DMS114 treated with DMSO at 0.1 percent for 48 hours (cell line): ENCODE measurements around the gene SIX1.

Source experiments
- DNase-seq: peaks from one replicate; lab custom pipeline; 2025; ENCODE audit not compliant: unreplicated experiment; lab: John Stamatoyannopoulos, UW

SIX1 gene

DNA sequence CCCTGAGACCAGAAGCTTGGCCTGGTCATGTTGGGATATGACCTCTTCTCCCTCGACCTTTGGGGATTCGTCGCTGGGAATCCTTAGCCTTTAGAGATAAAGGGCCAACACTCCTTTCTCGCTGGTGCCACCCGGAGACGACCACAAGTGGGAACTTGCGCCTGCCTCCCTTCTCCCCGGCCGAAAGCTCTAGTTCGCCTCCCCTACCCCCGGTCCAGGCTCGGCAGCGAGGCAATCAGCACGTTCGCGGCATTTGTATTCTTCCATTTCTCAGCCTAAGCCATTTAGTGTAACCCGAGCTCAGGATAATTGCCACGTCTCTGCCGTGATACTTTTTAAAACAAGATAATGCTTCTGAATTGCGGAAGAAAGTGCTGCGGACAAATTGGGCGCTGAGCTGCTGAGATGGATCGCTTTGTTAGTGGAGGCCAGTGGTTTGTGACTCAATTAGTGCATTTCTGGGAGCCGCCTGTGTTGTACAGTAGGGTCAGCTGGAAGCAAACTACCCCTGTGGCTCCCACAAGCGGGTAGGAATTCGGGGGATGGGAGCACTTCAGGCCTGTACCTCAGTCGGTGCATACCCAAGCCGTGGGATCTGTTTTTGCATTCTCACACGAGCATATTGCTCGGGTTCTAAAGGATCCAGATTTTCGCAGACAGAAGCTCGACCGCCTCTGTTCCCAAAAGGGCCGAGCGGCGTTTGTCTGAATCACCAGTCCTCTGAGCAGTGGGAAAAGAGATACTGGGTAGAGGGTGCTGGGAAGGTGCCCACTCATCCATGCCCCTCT lies 6.8 kb upstream of the SIX1 start:
- DNase-seq, result no peak

DNA sequence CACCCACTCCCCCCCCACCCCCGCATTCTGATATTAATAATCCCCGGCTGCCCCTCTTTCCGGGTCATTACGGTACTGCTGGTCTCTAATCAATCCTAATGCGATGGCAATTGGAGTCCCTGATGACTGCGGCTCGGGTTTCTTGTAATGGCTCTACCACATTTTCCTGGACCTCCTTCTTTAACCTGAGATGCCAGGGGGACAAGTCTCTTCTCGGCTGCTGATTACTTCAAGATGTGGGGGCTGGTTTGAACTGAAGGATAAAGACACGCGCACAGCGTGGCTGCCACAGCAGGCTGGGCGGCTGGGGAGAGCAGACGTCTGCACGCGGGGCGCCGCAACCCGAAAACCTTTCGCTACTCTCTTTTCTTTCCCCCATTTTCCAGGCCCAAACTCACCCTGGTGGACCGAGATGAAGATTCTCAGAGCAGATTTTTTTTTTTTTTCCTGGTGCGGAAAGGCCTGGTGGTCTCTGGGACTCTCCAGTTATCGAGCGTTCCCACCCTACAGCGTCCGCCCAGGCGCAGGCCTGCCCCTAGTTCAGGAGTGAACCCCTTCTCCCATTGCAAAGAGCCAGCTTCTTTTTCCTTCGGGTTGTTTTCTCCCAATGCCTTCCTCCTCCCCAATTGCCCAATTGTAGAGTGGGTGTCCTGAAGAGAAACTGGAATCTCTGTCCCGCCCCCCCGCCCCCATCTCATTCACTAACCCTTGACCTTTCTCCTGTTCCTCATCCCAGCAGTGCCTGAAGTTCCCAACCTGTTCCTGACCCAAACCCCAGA lies 6.0 kb upstream of the SIX1 start:
- DNase-seq, result no peak

DNA sequence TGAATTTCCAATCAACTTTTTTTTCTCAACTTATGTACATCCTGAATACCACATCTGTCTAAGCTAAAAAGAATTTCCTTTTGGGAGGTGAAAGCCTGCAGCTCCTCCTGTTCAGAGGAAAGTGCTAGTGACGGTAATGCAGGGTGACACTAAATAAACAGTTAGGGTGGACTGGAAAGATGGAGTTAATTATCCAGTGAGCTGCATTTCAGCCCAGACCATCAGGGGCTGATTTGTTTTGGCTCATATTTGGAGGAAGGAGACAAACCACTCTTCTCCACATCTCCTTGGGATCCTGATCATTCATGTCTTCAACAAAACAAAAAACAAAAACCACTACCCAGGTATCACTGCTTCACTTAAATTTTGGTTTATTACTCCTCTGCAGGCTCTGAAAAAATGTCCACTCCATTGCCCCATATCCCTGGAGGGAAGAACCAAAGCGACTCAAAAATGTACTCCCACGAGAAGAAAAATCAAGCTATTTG lies 5.1 kb upstream of the SIX1 start:
- no peak for DNase-seq

DNA sequence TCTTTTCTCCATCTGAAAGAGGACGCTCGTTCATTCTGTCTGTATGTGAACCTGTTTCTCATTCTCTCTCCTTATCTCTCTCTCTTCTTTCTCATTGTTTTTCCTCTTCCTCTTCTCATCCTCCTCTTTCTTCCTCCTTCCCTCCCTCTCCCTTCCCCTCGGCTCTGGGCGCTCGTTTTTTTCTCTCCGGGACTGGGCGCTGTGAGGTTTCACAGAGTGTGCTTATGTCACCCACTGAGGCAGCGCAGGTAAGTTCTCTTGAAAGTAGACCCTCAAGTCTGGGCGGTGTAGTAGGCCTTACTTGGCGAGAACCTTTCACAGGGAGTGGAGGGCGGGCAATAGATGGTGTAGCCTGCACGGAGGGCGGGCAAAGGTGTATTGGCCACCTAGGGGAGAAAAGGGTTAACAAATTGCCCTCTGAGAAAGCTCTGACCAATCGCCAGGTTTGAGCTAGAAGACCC lies 4.5 kb upstream of the SIX1 start:
- DNase-seq, result no peak

DNA sequence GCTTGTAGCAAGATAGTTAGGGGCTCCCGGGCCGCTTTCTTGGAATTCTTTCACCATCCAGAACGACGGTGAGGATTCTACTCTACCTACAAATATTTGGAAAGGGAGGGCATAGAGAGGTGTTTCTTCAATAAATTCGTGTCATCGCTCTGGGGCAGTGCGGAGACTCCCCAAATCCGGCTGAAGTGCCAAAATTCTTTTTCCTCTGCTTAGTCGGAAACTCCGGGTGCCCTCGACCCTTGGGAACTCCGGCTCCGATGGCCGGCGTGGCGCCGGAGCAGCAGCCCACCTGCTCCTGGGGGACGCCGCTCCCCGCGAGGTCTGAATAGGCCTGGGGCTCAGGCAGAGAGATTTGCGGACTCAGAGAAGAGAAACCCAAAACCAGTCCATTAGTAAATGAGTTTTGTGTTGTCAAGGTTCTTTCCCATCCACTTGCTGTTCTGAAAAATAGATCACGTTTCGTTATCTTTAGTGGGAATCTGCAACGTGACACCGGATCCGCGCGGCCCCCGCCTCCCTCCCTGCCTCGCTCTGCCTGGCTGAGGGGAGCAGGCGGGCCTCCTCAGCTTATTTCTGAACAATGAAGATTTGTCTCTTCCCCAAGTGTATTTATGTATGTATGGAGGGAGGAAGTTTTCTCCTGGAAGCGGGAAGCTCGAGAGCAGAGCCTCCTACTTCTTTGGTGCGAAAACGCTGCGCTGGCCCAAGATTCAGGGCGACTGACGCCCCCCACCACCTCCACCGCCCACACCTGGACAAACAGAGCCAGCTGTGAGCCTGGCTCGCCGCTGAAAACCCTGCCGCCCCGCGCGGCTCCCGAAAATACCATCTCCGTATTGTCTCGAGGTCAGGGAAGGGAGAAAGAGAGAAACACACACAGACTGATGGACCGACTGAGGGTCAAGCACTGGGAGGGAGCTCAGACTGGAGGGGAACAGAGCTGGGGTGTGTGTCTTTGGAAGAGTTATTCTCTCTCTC lies 3.7 kb upstream of the SIX1 start:
- DNase-seq, result no peak

DNA sequence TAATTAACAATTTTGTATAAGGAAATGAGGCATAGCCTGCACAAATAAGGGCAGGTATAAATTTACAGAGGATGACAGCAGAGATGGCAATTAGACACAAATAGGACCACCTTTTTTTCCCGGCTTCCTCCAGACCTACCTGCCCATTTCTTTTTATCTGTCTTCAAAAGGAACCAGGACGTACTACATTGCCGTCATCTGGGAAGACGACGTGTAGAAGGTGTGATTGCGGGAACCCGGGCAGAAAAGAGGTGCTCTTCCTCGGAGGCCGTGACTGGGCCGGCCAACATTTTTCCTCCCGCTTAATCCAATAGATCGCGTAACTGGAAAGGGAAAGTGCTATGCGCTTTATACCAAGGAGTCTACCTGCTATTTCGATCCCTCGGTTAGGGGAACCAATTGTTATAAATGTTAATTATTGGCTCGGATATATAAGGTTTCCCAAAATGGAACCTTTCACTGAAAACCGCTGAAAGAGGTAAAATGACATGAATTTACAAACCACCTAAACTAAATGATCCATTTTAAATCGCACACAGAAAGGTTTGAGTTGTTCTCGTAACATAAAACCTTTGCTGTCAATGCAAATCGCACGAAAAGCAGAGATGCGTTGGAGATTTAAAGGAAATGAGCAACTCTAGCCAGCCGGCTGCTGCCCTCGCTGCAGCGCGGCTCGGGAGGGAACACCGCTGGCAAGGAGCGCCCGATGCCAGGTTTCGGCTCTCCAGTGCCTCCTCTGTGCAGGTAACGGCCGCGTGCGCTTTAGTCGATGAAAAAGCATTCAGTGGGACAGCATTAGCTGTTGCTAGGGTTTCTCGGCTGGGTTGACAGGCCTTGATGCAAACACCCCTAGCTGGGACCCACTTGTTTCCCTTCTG lies 2.8 kb upstream of the SIX1 start:
- no peak for DNase-seq

DNA sequence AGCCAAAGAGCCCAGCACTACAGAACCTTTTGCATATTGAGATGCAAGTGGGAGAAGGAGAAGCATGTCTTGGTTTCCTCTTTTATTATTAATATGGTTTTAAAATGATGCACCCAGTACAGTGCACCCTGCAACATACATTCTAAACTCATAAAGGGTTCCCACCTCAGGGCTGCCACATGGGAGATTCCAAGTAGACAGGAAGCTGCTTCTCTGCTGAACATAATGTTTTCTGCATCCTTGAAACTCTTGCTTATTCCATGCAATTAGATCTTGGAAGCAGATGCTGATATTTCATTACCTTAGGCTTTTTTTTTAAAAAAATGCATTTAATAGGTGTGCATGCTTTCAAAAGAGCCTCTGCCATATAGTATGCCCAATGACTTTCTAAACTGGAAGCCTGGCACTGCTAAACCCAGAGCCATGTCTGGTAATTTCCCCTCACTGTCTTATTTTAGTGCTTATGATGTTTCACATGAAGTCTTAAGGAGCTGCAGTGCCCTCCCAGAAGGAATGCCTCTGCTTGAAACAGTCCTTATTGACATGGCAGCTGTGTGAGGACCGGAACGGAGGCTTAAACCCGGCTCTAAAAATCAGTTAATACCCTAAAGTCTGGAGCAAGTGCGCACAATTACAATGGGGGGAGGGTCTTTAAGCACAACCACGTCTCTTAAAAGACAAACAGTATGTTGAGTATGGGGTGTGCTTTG lies 2.0 kb upstream of the SIX1 start:
- DNase-seq, result no peak

DNA sequence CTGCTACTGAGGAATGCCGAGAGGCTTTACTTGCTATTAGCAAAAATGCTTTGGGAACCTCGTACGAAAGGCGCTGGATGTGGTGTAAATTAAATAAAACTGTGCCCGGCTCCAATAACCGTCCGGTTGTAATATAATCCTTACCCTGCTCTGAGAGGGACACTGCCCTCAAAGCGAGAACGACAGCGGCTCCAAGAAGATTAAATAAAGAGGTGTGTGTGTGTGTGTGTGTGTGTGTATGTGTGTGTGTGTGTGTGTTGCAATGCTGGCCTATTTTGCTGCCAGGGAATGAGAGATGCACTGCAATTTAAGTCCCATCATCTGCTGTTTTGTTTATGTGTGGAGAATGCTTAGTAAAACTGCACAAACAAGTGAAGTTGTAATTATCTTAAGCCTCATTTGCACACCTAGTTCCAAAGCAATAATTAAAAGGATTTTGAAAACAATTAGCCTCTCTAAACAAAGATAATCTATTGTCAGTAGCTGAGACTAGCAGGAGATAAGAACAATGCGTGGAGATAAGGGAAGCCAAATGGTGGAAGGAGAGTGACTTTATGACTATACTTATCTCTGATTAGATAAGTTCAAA lies 1.2 kb upstream of the SIX1 start:
- no peak for DNase-seq

DNA sequence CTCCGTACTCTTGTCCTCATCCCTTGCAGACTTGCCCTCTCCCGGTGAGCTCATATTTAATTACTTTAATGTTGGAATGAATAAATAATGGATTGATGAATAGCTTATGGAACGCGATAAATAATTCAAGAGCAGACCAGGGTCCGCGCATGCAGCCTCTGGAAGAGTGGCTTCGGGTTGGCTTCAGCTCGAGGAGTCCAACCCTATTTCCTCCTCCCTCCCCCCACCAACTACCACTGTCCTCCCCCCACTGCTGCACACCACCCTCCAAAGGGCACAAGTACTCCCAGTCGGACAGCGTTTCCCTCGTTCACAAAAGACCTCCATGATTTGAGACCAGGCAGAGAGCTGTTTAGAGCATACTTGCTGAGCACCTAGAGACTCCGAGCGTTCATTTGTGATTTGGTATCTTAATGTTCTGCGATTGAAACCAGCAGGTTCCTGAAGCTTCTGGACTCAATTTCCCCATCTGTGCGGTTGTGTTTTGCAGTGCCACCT lies 647 bp upstream of the SIX1 start:
- DNase-seq, result no peak

DNA sequence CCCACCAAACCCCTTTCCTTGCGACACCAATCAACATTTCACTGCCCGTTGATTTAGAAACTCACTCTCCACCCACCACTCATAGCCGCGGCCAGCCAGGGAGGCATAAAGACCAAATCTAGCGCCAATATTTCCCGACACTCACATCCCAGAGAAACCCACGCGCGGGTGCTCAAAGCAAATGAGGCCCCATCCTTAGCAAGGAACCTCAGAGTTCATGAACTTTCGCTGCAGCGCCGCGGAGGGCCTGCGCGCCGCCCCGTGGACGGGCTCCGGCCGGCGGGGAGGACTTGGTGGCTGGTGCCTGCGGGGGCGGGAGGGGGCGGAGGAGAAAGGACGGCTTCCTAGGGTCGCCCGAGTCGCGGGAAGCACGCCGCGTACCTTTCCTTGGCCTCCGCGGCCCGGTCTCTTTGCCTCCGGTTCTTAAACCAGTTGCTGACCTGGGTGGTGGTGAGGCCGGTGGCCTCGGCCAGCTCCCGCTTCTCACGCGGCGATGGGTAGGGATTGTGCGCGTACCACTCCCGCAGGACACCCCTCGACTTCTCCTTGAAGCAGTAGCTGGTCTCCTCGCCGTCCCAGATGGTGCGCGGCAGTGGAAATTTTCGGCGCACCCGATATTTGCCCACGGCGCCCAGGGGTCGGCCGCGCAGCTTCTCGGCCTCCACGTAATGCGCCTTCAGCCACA lies 886 bp downstream of the SIX1 start:
- DNase-seq, result no peak

DNA sequence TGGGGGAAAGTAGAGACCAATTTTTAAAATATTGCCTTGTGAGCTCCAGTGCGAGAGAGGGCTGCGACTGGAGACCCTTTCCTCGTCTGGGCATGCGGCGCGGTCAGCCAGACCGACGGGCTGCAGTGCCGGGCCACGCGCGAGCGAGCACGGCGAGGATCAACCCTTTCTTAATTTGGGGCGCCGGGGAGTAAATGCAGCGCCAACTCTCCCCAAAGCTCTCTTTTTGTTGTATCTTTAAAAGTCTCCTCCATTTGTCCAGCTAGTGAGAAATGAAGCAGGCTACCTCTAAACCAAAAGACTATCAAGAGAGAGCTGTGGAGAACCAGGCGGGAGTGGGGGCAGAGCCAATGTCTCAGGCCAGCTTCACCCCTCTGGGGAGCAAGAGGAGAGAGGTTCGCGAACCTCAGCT lies 1.4 kb downstream of the SIX1 start:
- DNase-seq, result no peak

DNA sequence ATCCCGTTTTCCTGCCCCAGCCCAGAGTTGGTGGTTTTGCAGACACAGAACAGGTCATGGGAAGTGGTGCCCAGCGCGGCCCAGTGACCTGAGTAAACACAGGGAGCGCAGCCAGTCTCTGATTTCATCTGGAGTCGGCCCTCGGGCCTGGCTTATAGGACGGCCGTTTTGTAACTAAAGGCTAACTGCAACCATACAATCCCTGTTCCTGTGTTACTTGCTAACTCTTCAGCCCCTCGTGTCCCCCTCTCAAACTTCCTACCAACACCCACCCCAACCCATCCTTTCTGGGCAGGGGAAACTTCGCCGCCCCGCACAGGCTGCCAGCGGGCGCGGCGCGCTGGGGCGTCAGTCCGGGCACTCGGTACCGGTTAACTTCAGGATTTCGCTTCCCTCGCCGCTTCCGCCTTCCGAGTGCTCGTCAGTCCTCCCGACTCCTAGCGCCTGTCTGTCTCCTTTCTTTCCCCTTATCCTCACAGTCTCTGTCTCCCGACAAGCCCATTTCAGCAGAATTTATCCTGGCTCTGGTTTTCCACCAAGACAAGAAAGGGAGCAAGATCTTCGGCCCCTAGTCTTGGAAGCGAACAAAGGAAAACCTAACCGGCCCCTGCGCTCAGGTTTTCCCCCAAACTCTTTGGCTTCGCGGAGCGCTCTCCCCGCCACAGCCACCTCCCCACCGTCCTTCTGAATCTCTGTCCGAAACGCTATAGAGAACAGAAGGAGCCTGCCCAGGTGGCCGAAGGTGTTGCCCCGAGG lies 2.0 kb downstream of the SIX1 start:
- peak; percentile 36 for DNase-seq

DNA sequence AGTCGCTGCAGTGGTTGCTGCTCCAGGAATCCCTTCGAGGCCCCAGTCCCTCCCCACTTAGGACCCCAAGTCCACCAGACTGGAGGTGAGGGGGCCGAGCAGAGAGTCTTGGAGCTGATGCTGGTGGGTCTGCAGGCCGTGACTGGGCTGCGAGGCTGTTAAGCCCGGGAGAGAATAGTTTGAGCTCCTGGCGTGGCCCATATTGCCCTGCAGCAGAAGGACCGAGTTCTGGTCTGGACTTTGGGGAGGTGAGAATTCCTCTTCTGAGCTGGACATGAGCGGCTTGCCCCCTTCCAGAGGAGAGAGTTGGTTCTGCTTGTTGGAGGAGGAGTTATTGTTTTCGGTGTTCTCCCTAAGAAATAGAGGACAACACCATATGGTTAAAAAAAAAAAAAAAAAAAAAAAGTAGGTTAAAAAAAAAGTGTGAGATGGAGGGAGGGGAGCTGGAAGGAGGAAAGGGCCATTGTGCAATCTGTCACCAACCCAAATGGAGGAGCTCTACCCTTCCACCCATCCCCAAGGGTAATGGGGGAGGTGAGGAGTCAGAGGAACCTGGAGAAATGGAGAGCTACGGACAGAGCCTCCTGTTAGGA lies 3.0 kb downstream of the SIX1 start:
- DNase-seq, result no peak

DNA sequence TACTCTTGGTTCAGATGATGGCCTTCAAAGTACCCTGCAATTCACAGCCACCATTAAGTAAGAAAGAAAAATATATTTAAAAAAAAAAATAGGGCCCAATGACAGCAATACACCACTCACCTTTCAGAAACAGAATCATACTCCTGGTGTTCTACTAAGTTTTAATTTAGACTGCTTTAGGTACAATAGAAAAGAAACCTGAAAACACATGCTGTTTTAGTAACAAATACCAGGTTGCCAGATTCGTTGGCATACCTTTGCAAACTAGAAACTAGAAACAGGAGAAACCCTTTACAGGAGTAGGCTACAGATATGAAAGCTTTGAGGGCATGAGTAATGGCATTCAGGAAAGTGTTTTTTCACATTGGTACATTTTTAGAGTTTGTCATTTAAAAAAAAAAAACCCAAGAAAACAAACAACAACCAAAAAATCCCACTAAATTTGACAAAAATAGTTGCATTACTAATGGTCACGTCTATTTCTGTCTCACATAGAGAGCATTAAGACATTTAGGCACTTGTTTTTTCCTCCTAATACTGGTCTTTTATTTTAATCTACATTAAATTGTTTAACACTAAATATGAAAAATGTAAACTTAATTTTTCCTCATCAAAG lies 4.0 kb downstream of the SIX1 start:
- DNase-seq, result no peak

DNA sequence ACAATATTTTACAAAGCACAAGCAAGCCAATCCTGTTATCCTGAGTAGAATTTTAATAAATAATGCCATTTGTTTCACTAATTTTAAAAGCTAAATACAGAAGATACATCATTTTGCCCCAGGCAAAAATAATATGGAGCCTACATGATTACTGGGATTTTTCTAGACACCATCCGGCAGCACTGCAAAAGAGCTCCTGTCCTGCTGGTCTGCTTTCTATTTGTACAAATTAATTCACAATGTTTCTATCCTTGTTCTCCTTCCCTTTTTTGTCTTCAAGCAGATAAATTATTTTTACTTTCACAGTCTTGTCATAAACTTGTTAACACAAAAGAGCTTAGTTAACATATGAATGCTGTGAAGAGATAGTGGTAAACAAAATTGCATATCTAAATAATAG lies 4.6 kb downstream of the SIX1 start:
- no peak for DNase-seq

DNA sequence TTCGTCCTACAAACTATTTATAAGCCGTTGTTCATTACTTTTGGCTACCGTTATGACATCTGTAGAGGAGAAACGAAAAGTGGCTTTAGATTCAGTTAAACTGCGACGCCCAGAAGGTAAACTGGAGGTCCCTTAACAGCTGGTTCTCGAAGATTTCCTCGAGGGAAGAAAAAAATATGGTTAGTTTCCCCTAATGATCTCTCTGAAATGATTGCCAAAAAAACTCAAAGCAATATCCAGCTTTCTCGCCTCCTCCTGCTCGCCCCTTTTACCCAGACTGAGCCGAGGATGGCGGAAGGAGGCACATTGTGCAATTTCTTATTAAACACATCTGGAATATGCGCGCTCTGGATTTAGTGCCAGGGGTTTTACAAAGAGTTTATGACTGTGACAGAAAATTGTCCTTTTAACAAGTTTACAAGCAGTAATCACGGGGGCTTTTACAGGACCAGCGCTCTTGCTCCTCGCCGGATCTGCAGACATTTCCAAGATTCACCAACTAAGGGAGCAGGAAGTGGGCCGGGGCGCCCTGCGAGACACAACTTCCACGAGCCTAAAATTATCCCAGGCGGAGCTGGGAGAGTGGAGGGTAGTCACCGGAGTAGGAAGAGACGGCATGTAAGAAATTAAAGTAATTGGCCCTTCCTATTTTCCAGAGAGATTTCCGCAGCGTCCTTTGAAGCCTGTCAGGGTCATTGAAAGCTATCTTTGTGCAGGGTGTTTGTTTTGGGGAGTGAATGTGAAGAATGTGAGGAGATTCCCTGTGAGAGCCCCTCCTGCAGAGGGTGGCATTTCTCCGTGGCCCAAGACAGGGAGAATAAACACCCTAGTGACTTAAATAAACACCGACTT lies 5.6 kb downstream of the SIX1 start:
- no peak for DNase-seq
